IMR-90 (cell line): Measurements from ENCODE around the gene FRAS1. TPM values are rescaled to one million over a fixed set of nuclear protein-coding genes. Genes with fewer than 3 reads are reported as not detected.
"Not testable (repeated sequence)": the region's sequence is repeated elsewhere in the genome, so short reads cannot be mapped to it uniquely, and the experiment has no call there.

Source experiments
- ATAC-seq: fragments of 200-7000 bp; cut with Tn5 transposase; 2 replicates; pipeline ENCODE4 v1.9.1; 2020; ENCODE audit warnings: low read depth, mild to moderate bottlenecking, moderate library complexity
- BruUV-seq: library from RNA; stranded (reverse); fragments of 400-500 nt; replicated peaks from 2 replicates; lab custom pipeline; 2021; lab: Mats Ljungman, UMichigan
- CTCF ChIA-PET: fragments of 300-600 bp; formaldehyde crosslinking; extraction: SDS; loops from one replicate; lab custom pipeline; 2021; ENCODE audit warnings: antibody characterized with exemption; lab: Yijun Ruan, JAX
- POLR2A ChIA-PET: fragments of 300-600 bp; sonication (Branson Sonifier 250); formaldehyde crosslinking; loops from one replicate; lab custom pipeline; 2022; ENCODE audit warnings: antibody characterized with exemption; ENCODE audit not compliant: unreplicated experiment; lab: Charles Lee
- DNase-seq: peaks from one replicate; pipeline ENCODE4 v3.0.0; 2013
- H2AFZ ChIP-seq: replicated peaks from 2 replicates; pipeline ENCODE3; 2013; ENCODE audit warnings: low read length, mild to moderate bottlenecking; ENCODE audit not compliant: poor library complexity
- H2AK5ac ChIP-seq: 2 replicates; pipeline ENCODE4 v1.6.1; 2013; ENCODE audit warnings: low read depth, low read length, inconsistent platforms
- H2AK9ac ChIP-seq: replicated peaks from 2 replicates; pipeline ENCODE3; 2013; ENCODE audit warnings: mild to moderate bottlenecking, low read depth, low read length, moderate library complexity; ENCODE audit not compliant: poor library complexity
- H2BK120ac ChIP-seq: 2 replicates; pipeline ENCODE4 v1.6.1; 2013; ENCODE audit warnings: low read depth, low read length, inconsistent platforms
- H2BK15ac ChIP-seq: 3 replicates; pipeline ENCODE4 v1.6.1; 2013; ENCODE audit warnings: low read depth, low read length, inconsistent platforms
- H2BK20ac ChIP-seq: 2 replicates; pipeline ENCODE4 v1.6.1; 2013; ENCODE audit warnings: low read depth, mild to moderate bottlenecking, inconsistent platforms, low read length, moderate library complexity
- H2BK5ac ChIP-seq: 2 replicates; pipeline ENCODE4 v1.6.1; 2013; ENCODE audit warnings: mild to moderate bottlenecking, low read depth, low read length, inconsistent platforms; ENCODE audit not compliant: poor library complexity, severe bottlenecking
- H3K14ac ChIP-seq: replicated peaks from 2 replicates; pipeline ENCODE4 v1.6.1; 2013; ENCODE audit warnings: low read depth, low read length, inconsistent platforms
- H3K18ac ChIP-seq: 2 replicates; pipeline ENCODE4 v1.6.1; 2013; ENCODE audit warnings: low read depth, low read length, control low read depth
- H3K23ac ChIP-seq: 2 replicates; pipeline ENCODE4 v1.6.1; 2013; ENCODE audit warnings: low read depth, low read length, inconsistent platforms
- H3K27ac ChIP-seq: 2 replicates; pipeline ENCODE4 v1.5.1; 2013; ENCODE audit warnings: mild to moderate bottlenecking, control low read depth, low read length; ENCODE audit not compliant: insufficient read depth
- H3K27me3 ChIP-seq: 2 replicates; pipeline ENCODE4 v1.6.1; 2013; ENCODE audit warnings: low read length; ENCODE audit not compliant: control insufficient read depth, insufficient read depth
- H3K36me3 ChIP-seq: 2 replicates; pipeline ENCODE4 v1.6.1; 2013; ENCODE audit warnings: low read length, mixed read lengths; ENCODE audit not compliant: control insufficient read depth, insufficient read depth
- H3K4ac ChIP-seq: 2 replicates; pipeline ENCODE4 v1.6.1; 2013; ENCODE audit warnings: low read depth, low read length, inconsistent platforms
- H3K4me1 ChIP-seq: 2 replicates; pipeline ENCODE4 v1.6.1; 2013; ENCODE audit warnings: low read length, mixed read lengths; ENCODE audit not compliant: control insufficient read depth, insufficient read depth
- H3K4me2 ChIP-seq: 2 replicates; pipeline ENCODE4 v1.6.1; 2013; ENCODE audit warnings: low read depth, mild to moderate bottlenecking, control low read depth, low read length, moderate library complexity
- H3K4me3 ChIP-seq: 2 replicates; pipeline ENCODE4 v1.5.1; 2013; ENCODE audit warnings: low read depth, mild to moderate bottlenecking, control low read depth, low read length, moderate library complexity; ENCODE audit not compliant: insufficient read depth
- H3K56ac ChIP-seq: 2 replicates; pipeline ENCODE4 v1.6.1; 2013; ENCODE audit warnings: low read length, inconsistent platforms; ENCODE audit not compliant: insufficient read depth; ENCODE audit errors: extremely low read depth
- H3K79me1 ChIP-seq, 2 experiments: 2 replicates each; pipeline ENCODE4 v1.6.1; 2013; ENCODE audit warnings: low read length in 2 of 2, inconsistent platforms in 1 of 2, low read depth in 1 of 2
- H3K9ac ChIP-seq: 2 replicates; pipeline ENCODE4 v1.6.1; 2013; ENCODE audit warnings: low read depth, low read length, control low read depth
- H3K9me1 ChIP-seq: 2 replicates; pipeline ENCODE4 v1.6.1; 2013; ENCODE audit warnings: low read length, inconsistent platforms; ENCODE audit not compliant: insufficient read depth
- H3K9me3 ChIP-seq: 2 replicates; pipeline ENCODE4 v1.6.1; 2013; ENCODE audit warnings: low read length; ENCODE audit not compliant: control insufficient read depth, insufficient read depth
- H4K20me1 ChIP-seq: 2 replicates; pipeline ENCODE4 v1.6.1; 2013; ENCODE audit warnings: low read length, inconsistent platforms; ENCODE audit not compliant: insufficient read depth
- H4K5ac ChIP-seq: 2 replicates; pipeline ENCODE4 v1.6.1; 2013; ENCODE audit warnings: mild to moderate bottlenecking, low read depth, low read length, control low read depth
- H4K8ac ChIP-seq, 2 experiments: 2 replicates each; pipeline ENCODE4 v1.6.1; 2013; ENCODE audit warnings: low read depth in 2 of 2, low read length in 2 of 2, control low read depth in 1 of 2, inconsistent platforms in 1 of 2
- H4K91ac ChIP-seq: 2 replicates; pipeline ENCODE4 v1.6.1; 2013; ENCODE audit warnings: low read depth, low read length, inconsistent platforms; ENCODE audit not compliant: insufficient read depth
- FOS ChIP-seq: fragments of 150-350 bp; IDR thresholded peaks from 2 replicates; pipeline ENCODE4 v1.6.1; 2016; ENCODE audit warnings: low read depth, low read length
- MXI1 ChIP-seq: IDR thresholded peaks from 2 replicates; pipeline ENCODE4 v1.6.1; 2012; ENCODE audit warnings: low read depth, mild to moderate bottlenecking, low read length, moderate library complexity, borderline replicate concordance
- RAD21 ChIP-seq: IDR thresholded peaks from 2 replicates; pipeline ENCODE4 v1.6.1; 2012; ENCODE audit warnings: low read length, improper control_type of control experiment
- RCOR1 ChIP-seq: IDR thresholded peaks from 2 replicates; pipeline ENCODE4 v1.6.1; 2012; ENCODE audit warnings: mild to moderate bottlenecking, low read length, improper control_type of control experiment; ENCODE audit not compliant: insufficient replicate concordance
- SMC3 ChIP-seq: fragments of 150-350 bp; IDR thresholded peaks from 2 replicates; pipeline ENCODE4 v1.6.1; 2016; ENCODE audit warnings: low read depth, mild to moderate bottlenecking, antibody characterized with exemption, low read length, moderate library complexity
- WGBS, 2 experiments: methylation state at CpG; one replicate each; pipeline versions ENCODE4 v1.1.5 to v1.1.7; 2013; ENCODE audit warnings: missing lambda C conversion rate in 2 of 2; ENCODE audit not compliant: insufficient read length in 1 of 2; ENCODE audit errors: extremely low coverage in 2 of 2; 5-methylcytosine and 5-hydroxymethylcytosine counted together
- dilution Hi-C: fragments of 300-500 bp; cut with HindIII; formaldehyde crosslinking; loops from one replicate; pipeline ENCODE4 v1.14.3; 2018; ENCODE audit warnings: low sequenced_read_pairs; ENCODE audit not compliant: unreplicated experiment
- in situ Hi-C: fragments of 300-500 bp; cut with MboI; formaldehyde crosslinking; loops from 3 replicates; pipeline ENCODE4 v1.14.3; 2019; ENCODE audit warnings: low sequenced_read_pairs, inconsistent platforms, mixed read lengths
- intact Hi-C: fragments of 100-400 bp; cut with micrococcal nuclease; formaldehyde crosslinking; loops from 2 replicates; pipeline ENCODE4 v1.10.0; 2022
- polyA plus RNA-seq, 3 experiments: library from polyadenylated mRNA; depleted of rRNA; stranded (reverse); fragments of >200 nt; gene quantifications; 2 replicates each; pipeline ENCODE4 v1.2.3, GENCODE V29; 2012; ENCODE audit warnings: low replicate concordance in 1 of 3
- total RNA-seq: library from RNA; depleted of rRNA; stranded (reverse); fragments of >200 nt; gene quantifications from 2 replicates; pipeline ENCODE4 v1.2.3, GENCODE V29; 2012

FRAS1 gene
- total and polyA plus RNA-seq, 2 of the 4 experiments (the other 2 are of a cell fraction) = under 0.01 to 0.03 TPM

DNA sequence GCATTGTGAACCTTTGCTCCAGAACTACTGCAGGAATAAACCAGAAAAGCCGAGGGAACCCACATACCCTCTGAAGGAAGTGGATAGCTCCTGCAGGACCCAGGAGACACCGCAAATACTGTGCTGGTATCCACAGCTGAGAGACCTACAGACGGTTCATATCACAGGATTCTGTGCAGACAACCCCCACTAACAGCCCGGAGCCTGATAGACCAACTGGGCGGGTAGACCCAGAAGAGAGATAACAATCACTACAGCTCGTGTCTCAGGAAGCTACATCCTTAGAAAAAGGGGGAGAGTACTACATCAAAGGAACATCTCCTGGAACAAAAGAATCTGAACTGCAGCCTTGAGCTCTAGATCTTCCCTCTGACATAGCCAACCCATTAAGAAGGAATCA lies 150.8 kb downstream of the FRAS1 start:
- dilution Hi-C loops = no loop called here
- no peak overlapping the region for H2AK5ac ChIP-seq
- H3K4me2 ChIP-seq = no peak overlapping the region
- intact Hi-C loops = loop anchor here (10.0 kb wide), 1 partner anchor 637 kb away; no protein-coding TSS in a partner anchor
- H3K9ac ChIP-seq = no peak overlapping the region
- no peaks in the 10 kb centered on the region for H3K9me1 ChIP-seq
- H3K27me3 ChIP-seq = no peaks in the 10 kb centered on the region; the same call in 1 of the 2 replicates
- no peak overlapping the region for H2BK15ac ChIP-seq
- H3K14ac ChIP-seq = no peak overlapping the region
- H2BK5ac ChIP-seq = no peak overlapping the region
- H3K4me3 ChIP-seq = no peak overlapping the region
- H2BK120ac ChIP-seq = no peak overlapping the region
- DNase-seq = no peak
- no peaks in the 10 kb centered on the region for H3K4me1 ChIP-seq
- H3K36me3 ChIP-seq = no peaks in the 10 kb centered on the region
- H2AFZ ChIP-seq = no peak overlapping the region
- CTCF ChIA-PET = interaction anchor here (0.6 to 0.7 kb wide), 2 partner anchors 89 to 354 kb away, joined by 3 to 4 read pairs; no protein-coding TSS in a partner anchor
- no peak overlapping the region for H3K56ac ChIP-seq
- H2AK9ac ChIP-seq = no peak overlapping the region
- H4K5ac ChIP-seq = no peak overlapping the region
- H3K27ac ChIP-seq = no peak overlapping the region
- no peak for ATAC-seq
- no peaks in the 10 kb centered on the region for H3K9me3 ChIP-seq
- no peak overlapping the region for H4K91ac ChIP-seq
- no peak for TF ChIP-seq MXI1
- TF ChIP-seq RCOR1 = no peak
- TF ChIP-seq FOS = no peak
- no peak for TF ChIP-seq RAD21
- no peak for TF ChIP-seq SMC3
- POLR2A ChIA-PET = no interaction called here
- no peaks in the 10 kb centered on the region for H4K20me1 ChIP-seq
- no peaks in the 10 kb centered on the region for H3K79me1 ChIP-seq
- no peak overlapping the region for H2BK20ac ChIP-seq
- WGBS, 2 experiments = no CpG with 5 or more reads among the region's 6 CpGs
- in situ Hi-C loops = no loop called here
- H3K18ac ChIP-seq = no peak overlapping the region
- H3K23ac ChIP-seq = no peak overlapping the region
- no peak overlapping the region for H3K4ac ChIP-seq
- no TSS peak for BruUV-seq
- no peak overlapping the region for H4K8ac ChIP-seq

GRCh38 chr4:78208896-78209295 lies 151.8 kb downstream of the FRAS1 start:
- H3K4me3 ChIP-seq, H2AK5ac ChIP-seq, H2BK15ac ChIP-seq, H3K79me1 ChIP-seq, dilution Hi-C loops, H2BK20ac ChIP-seq, in situ Hi-C loops, H2AFZ ChIP-seq, H3K36me3 ChIP-seq, H4K8ac ChIP-seq, H4K91ac ChIP-seq, H3K18ac ChIP-seq, H3K23ac ChIP-seq, H3K9me1 ChIP-seq, H2BK120ac ChIP-seq, CTCF ChIA-PET, H4K5ac ChIP-seq, H3K4me1 ChIP-seq, H3K56ac ChIP-seq, H3K9ac ChIP-seq, POLR2A ChIA-PET, H3K4me2 ChIP-seq, BruUV-seq, H3K9me3 ChIP-seq, ATAC-seq, H3K27me3 ChIP-seq, H2AK9ac ChIP-seq, H3K14ac ChIP-seq, H2BK5ac ChIP-seq, H3K27ac ChIP-seq, DNase-seq, H4K20me1 ChIP-seq, H3K4ac ChIP-seq: not testable (repeated sequence)
- WGBS, 2 experiments = no CpG with 5 or more reads among the region's 4 CpGs
- intact Hi-C loops = loop anchor here (10.0 kb wide), 1 partner anchor 636 kb away; no protein-coding TSS in a partner anchor
